Measurements from ENCODE around the gene PES1. TPM values are rescaled to one million over a fixed set of nuclear protein-coding genes. Genes with fewer than 3 reads are reported as not detected.
A peak's percentile ranks its signal among the peaks of the same experiment; 100 is the strongest.
"Not testable (repeated sequence)": the region's sequence is repeated elsewhere in the genome, so short reads cannot be mapped to it uniquely, and the experiment has no call there.

PES1 gene
- total RNA-seq, 4 donors from 2014 or later: 45.3 to 67.0 (median 58.4) TPM

- Histone ChIP-seq H3K36me3 (no peaks in the 10 kb centered on the region), H3K4me1 (peaks cover 29 to 56% (median 30%) of the 10 kb centered on the region in 3 donors), H3K9me3 (no peaks in the 10 kb centered on the region), H3K27me3 (no peaks in the 10 kb centered on the region), H3K4me3 (peak overlapping the region; percentile 43 to 78 (median 52)), H3K27ac (peak overlapping the region; percentile 76 to 98 (median 93))
- TF ChIP-seq CTCF (IDR thresholded peaks at IDR 0.05) (peak in 1 of 6 experiments; percentile 5), POLR2A (IDR thresholded peaks at IDR 0.05) (no peak)
- WGBS, 2 donors: 20 to 69% methylated on average over 3 to 4 of the region's 45 CpGs
- DNase-seq: no peak
- intact Hi-C loops (cut with DNase I): loop anchor here (10.0 kb wide), 1 partner anchor 288 kb away; no protein-coding TSS in a partner anchor
Measured at GRCh38 chr22:30636226-30637077, 44.7 kb upstream of the PES1 start.

- TF ChIP-seq CTCF (IDR thresholded peaks at IDR 0.05) (peak in 2 of 6 experiments; percentile 16 to 18), POLR2A (IDR thresholded peaks at IDR 0.05) (peak in 3 of 4 donors; percentile 61 to 79 (median 65))
- DNase-seq: peak; percentile 49
- intact Hi-C loops (cut with DNase I): loop anchor here (2.0 to 10.0 kb wide), 2 partner anchors 119 to 289 kb away; no protein-coding TSS in a partner anchor
- H3K4me1 ChIP-seq: peaks cover 29 to 50% (median 30%) of the 10 kb centered on the region in 3 donors
- peak within 1 kb of the TSS; percentile 76 to 98 (median 93) for H3K27ac ChIP-seq
- H3K9me3 ChIP-seq: no peaks in the 10 kb centered on the region
- no peaks in the 10 kb centered on the region for H3K27me3 ChIP-seq
- H3K36me3 ChIP-seq: no peaks in the 10 kb centered on the region
- H3K4me3 ChIP-seq: peak within 1 kb of the TSS; percentile 43 to 78 (median 52)
- 0% methylated on average over 6 of the region's 75 CpGs; no CpG with 5 or more reads in 1 of the 2 donors for WGBS, 2 donors
Measured at GRCh38 chr22:30635273-30636225, 43.8 kb upstream of the PES1 start, which contains the start of gene SLC35E4. Gene SLC35E4, plus strand, starts transcription at chr22:30635781. Its CDS starts 670 bp downstream, at chr22:30636451.

GRCh38 chr22:30634471-30635233 lies 42.9 kb upstream of the PES1 start:
- Histone ChIP-seq H3K36me3 (no peaks in the 10 kb centered on the region), H3K9me3 (no peaks in the 10 kb centered on the region), H3K4me1 (peaks cover 29 to 48% (median 30%) of the 10 kb centered on the region in 3 donors), H3K27me3 (no peaks in the 10 kb centered on the region), H3K4me3 (peak overlapping the region; percentile 43 to 78 (median 52)), H3K27ac (peak overlapping the region; percentile 76 to 98 (median 93))
- intact Hi-C loops (cut with DNase I): loop anchor here (2.0 to 10.0 kb wide), 2 partner anchors 120 to 290 kb away; no protein-coding TSS in a partner anchor
- TF ChIP-seq CTCF (IDR thresholded peaks at IDR 0.05) (peak; percentile 93 to 98 (median 98)), POLR2A (IDR thresholded peaks at IDR 0.05) (no peak)
- DNase-seq: peak; percentile 24
- WGBS, 2 donors: 3 to 7% methylated on average over 5 to 14 of the region's 29 CpGs

GRCh38 chr22:30631469-30631868 lies 39.8 kb upstream of the PES1 start:
- DNase-seq, H3K27ac ChIP-seq, H3K4me3 ChIP-seq, H3K27me3 ChIP-seq, H3K9me3 ChIP-seq, H3K36me3 ChIP-seq: not testable (repeated sequence)
- WGBS, 2 donors: no CpG with 5 or more reads among the region's 31 CpGs
- intact Hi-C loops (cut with DNase I): loop anchor here (10.0 kb wide), 1 partner anchor 293 kb away; no protein-coding TSS in a partner anchor
- H3K4me1 ChIP-seq: peaks cover 14 to 24% (median 21%) of the 10 kb centered on the region in 3 donors

Measured in esophagus squamous epithelium (tissue), 5 donors.